HepG2 (cell line): ENCODE measurements around the gene G6PC3. TPM values are rescaled to one million over a fixed set of nuclear protein-coding genes. Genes with fewer than 3 reads are reported as not detected.

Experiments used
- FOXP1 ChIP-seq, 2 experiments: fragments of 450-650 bp in 1 of 2; IDR thresholded peaks; 2 replicates each; pipeline ENCODE4 v1.6.1; 2017 to 2018; ENCODE audit warnings: antibody characterized with exemption in 1 of 2
- HOXD1 ChIP-seq: sonication (generic); formaldehyde crosslinking; IDR thresholded peaks from 2 replicates; pipeline ENCODE4 v1.5.0; 2020; ENCODE audit warnings: missing genetic modification reagents
- MAF1 ChIP-seq: sonication (generic); formaldehyde crosslinking; IDR thresholded peaks from 2 replicates; pipeline ENCODE4 v1.5.0; 2020; ENCODE audit warnings: missing genetic modification reagents, borderline replicate concordance
- MTA3 ChIP-seq: sonication (generic); formaldehyde crosslinking; IDR thresholded peaks from 2 replicates; pipeline ENCODE4 v1.4.0; 2020; ENCODE audit warnings: missing genetic modification reagents
- NAIF1 ChIP-seq: sonication (generic); formaldehyde crosslinking; IDR thresholded peaks from 2 replicates; pipeline ENCODE4 v1.5.0; 2020; ENCODE audit warnings: mild to moderate bottlenecking, missing genetic modification reagents, borderline replicate concordance
- SMARCC2 ChIP-seq: fragments of 450-650 bp; IDR thresholded peaks from 2 replicates; pipeline ENCODE4 v1.6.1; 2017; ENCODE audit warnings: antibody characterized with exemption, mild to moderate bottlenecking
- SP5 ChIP-seq: IDR thresholded peaks from 2 replicates; pipeline ENCODE4 v1.6.1; 2016; ENCODE audit warnings: low read depth, borderline replicate concordance
- ZNF496 ChIP-seq: sonication (generic); formaldehyde crosslinking; IDR thresholded peaks from 2 replicates; pipeline ENCODE4 v1.8.1; 2023; ENCODE audit warnings: mild to moderate bottlenecking, moderate library complexity, missing genetic modification reagents; ENCODE audit not compliant: insufficient replicate concordance
- polyA plus RNA-seq, 8 experiments: library from polyadenylated mRNA; depleted of rRNA in 3 of 8; stranded (reverse) in 7 of 8; unstranded in 1 of 8; fragments of >200 nt; fragmentation: Illumina TruSeq in 4 of 8; extraction: Trizol in 4 of 8; gene quantifications; 2 replicates each; pipeline versions ENCODE4 v1.2.1 to v1.2.3, GENCODE V29; 2011 to 2016; ENCODE audit warnings: low read depth in 4 of 8, missing spikeins in 1 of 8, mixed read lengths in 1 of 8; ENCODE audit not compliant: insufficient read depth in 1 of 8
- total RNA-seq, 5 experiments: library from RNA; depleted of rRNA; stranded (reverse); fragments of >200 nt; fragmentation: Illumina TruSeq; extraction: Trizol; gene quantifications; 2 replicates each; pipeline ENCODE4 v1.2.3, GENCODE V29; 2016; ENCODE audit warnings: low read depth in 1 of 5
- TF ChIP-seq, protein P1 (sequence below): sonication (generic); formaldehyde crosslinking; IDR thresholded peaks from 2 replicates; pipeline ENCODE4 v1.5.0; 2020; ENCODE audit warnings: mild to moderate bottlenecking, missing genetic modification reagents, borderline replicate concordance
- TF ChIP-seq, protein P2 (sequence below): sonication (generic); formaldehyde crosslinking; IDR thresholded peaks from 2 replicates; pipeline ENCODE4 v1.4.0; 2020; ENCODE audit warnings: missing genetic modification reagents
- TF ChIP-seq, protein P3 (sequence below): sonication (generic); formaldehyde crosslinking; IDR thresholded peaks from 2 replicates; pipeline ENCODE4 v1.4.0; 2020; ENCODE audit warnings: missing genetic modification reagents
- TF ChIP-seq, protein P4 (sequence below): fragments of 450-650 bp; IDR thresholded peaks from 2 replicates; pipeline ENCODE4 v1.6.1; 2016
- TF ChIP-seq, protein P5 (sequence below): sonication (generic); formaldehyde crosslinking; IDR thresholded peaks from 2 replicates; pipeline ENCODE4 v1.5.1; 2020; ENCODE audit warnings: missing genetic modification reagents, mild to moderate bottlenecking, borderline replicate concordance

The G6PC3 gene
- total and polyA plus RNA-seq, 2 of the 13 experiments (the other 11 are each of a cell fraction or from before 2014, with no cell fraction given) = 38.5 to 75.8 TPM

DNA sequence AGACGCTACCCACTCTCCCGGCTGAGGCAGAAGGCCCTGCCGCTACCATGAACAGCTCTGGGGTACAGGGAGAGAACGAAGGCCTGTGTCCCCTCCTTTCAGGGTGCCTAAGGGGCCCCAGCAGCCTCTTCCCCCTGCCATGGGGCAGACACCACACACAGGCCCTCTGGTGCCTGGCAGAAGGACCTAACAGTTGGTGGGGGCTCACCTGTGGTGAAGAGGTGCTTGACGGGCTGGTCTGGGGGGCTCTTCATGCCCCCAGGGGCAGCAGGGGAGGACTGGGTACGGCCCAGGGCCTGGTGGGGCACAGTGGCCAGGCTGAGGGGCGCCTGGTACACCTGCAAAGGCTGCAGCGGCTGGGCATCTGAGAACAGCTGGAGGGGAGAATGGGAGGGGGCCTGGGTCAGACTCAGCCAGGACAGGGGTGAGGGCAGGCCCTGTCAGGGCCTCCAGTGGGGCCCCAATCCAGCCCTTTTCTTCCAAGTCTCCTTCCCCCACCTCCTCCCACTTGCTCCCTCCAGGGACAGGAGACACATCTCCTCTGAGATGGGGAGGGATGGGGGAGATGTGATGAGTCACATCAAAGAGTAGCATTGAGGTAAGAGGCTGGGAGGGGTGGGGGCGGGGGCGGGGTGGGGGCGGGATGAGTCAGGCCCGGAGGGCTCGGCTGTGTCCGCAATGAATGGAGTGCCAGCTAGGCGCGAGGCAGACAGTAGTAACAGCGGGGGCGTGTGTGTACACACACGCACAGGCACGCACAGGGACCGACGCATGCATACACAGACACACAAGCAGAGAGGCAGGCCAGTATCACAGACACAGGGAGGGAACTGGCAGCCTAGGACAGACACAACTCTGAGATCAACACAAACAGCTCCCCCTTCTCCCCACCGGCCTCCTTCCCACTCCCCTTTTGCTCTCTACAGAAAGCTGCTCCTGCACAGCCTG, 16.1 kb downstream of the G6PC3 start (continued):
- TF ChIP-seq, protein P1, sequence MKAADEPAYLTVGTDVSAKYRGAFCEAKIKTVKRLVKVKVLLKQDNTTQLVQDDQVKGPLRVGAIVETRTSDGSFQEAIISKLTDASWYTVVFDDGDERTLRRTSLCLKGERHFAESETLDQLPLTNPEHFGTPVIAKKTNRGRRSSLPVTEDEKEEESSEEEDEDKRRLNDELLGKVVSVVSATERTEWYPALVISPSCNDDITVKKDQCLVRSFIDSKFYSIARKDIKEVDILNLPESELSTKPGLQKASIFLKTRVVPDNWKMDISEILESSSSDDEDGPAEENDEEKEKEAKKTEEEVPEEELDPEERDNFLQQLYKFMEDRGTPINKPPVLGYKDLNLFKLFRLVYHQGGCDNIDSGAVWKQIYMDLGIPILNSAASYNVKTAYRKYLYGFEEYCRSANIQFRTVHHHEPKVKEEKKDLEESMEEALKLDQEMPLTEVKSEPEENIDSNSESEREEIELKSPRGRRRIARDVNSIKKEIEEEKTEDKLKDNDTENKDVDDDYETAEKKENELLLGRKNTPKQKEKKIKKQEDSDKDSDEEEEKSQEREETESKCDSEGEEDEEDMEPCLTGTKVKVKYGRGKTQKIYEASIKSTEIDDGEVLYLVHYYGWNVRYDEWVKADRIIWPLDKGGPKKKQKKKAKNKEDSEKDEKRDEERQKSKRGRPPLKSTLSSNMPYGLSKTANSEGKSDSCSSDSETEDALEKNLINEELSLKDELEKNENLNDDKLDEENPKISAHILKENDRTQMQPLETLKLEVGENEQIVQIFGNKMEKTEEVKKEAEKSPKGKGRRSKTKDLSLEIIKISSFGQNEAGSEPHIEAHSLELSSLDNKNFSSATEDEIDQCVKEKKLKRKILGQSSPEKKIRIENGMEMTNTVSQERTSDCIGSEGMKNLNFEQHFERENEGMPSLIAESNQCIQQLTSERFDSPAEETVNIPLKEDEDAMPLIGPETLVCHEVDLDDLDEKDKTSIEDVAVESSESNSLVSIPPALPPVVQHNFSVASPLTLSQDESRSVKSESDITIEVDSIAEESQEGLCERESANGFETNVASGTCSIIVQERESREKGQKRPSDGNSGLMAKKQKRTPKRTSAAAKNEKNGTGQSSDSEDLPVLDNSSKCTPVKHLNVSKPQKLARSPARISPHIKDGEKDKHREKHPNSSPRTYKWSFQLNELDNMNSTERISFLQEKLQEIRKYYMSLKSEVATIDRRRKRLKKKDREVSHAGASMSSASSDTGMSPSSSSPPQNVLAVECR = 0 out of 2 replicates have a peak, but pooled peaks have one; percentile 38
- TF ChIP-seq SP5 (CRISPR knock-in tag) = peak; percentile 53; the same call in 1 of the 2 replicates
- TF ChIP-seq, protein P2, sequence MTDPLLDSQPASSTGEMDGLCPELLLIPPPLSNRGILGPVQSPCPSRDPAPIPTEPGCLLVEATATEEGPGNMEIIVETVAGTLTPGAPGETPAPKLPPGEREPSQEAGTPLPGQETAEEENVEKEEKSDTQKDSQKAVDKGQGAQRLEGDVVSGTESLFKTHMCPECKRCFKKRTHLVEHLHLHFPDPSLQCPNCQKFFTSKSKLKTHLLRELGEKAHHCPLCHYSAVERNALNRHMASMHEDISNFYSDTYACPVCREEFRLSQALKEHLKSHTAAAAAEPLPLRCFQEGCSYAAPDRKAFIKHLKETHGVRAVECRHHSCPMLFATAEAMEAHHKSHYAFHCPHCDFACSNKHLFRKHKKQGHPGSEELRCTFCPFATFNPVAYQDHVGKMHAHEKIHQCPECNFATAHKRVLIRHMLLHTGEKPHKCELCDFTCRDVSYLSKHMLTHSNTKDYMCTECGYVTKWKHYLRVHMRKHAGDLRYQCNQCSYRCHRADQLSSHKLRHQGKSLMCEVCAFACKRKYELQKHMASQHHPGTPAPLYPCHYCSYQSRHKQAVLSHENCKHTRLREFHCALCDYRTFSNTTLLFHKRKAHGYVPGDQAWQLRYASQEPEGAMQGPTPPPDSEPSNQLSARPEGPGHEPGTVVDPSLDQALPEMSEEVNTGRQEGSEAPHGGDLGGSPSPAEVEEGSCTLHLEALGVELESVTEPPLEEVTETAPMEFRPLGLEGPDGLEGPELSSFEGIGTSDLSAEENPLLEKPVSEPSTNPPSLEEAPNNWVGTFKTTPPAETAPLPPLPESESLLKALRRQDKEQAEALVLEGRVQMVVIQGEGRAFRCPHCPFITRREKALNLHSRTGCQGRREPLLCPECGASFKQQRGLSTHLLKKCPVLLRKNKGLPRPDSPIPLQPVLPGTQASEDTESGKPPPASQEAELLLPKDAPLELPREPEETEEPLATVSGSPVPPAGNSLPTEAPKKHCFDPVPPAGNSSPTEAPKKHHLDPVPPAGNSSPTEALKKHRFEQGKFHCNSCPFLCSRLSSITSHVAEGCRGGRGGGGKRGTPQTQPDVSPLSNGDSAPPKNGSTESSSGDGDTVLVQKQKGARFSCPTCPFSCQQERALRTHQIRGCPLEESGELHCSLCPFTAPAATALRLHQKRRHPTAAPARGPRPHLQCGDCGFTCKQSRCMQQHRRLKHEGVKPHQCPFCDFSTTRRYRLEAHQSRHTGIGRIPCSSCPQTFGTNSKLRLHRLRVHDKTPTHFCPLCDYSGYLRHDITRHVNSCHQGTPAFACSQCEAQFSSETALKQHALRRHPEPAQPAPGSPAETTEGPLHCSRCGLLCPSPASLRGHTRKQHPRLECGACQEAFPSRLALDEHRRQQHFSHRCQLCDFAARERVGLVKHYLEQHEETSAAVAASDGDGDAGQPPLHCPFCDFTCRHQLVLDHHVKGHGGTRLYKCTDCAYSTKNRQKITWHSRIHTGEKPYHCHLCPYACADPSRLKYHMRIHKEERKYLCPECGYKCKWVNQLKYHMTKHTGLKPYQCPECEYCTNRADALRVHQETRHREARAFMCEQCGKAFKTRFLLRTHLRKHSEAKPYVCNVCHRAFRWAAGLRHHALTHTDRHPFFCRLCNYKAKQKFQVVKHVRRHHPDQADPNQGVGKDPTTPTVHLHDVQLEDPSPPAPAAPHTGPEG (CRISPR knock-in tag) = no peak
- no peak for TF ChIP-seq NAIF1
- TF ChIP-seq, protein P3, sequence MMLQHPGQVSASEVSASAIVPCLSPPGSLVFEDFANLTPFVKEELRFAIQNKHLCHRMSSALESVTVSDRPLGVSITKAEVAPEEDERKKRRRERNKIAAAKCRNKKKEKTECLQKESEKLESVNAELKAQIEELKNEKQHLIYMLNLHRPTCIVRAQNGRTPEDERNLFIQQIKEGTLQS (CRISPR knock-in tag) = peak; percentile 62; the same call in 1 of the 2 replicates
- no peak for TF ChIP-seq MTA3 (CRISPR knock-in tag)
- TF ChIP-seq FOXP1 (IDR thresholded peaks at IDR 0.05) = no peak
- peak; percentile 51; the same call in 1 of the 2 replicates for TF ChIP-seq FOXP1 (CRISPR knock-in tag; IDR thresholded peaks at IDR 0.05)
- TF ChIP-seq SMARCC2 = no peak
- no peak for TF ChIP-seq ZNF496 (CRISPR knock-in tag)
- TF ChIP-seq, protein P4, sequence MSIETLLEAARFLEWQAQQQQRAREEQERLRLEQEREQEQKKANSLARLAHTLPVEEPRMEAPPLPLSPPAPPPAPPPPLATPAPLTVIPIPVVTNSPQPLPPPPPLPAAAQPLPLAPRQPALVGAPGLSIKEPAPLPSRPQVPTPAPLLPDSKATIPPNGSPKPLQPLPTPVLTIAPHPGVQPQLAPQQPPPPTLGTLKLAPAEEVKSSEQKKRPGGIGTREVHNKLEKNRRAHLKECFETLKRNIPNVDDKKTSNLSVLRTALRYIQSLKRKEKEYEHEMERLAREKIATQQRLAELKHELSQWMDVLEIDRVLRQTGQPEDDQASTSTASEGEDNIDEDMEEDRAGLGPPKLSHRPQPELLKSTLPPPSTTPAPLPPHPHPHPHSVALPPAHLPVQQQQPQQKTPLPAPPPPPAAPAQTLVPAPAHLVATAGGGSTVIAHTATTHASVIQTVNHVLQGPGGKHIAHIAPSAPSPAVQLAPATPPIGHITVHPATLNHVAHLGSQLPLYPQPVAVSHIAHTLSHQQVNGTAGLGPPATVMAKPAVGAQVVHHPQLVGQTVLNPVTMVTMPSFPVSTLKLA = peak; percentile 36; the same call in 1 of the 2 replicates
- TF ChIP-seq HOXD1 (CRISPR knock-in tag) = no peak
- TF ChIP-seq MAF1 = no peak
- TF ChIP-seq, protein P5, sequence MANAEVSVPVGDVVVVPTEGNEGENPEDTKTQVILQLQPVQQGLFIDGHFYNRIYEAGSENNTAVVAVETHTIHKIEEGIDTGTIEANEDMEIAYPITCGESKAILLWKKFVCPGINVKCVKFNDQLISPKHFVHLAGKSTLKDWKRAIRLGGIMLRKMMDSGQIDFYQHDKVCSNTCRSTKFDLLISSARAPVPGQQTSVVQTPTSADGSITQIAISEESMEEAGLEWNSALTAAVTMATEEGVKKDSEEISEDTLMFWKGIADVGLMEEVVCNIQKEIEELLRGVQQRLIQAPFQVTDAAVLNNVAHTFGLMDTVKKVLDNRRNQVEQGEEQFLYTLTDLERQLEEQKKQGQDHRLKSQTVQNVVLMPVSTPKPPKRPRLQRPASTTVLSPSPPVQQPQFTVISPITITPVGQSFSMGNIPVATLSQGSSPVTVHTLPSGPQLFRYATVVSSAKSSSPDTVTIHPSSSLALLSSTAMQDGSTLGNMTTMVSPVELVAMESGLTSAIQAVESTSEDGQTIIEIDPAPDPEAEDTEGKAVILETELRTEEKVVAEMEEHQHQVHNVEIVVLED (CRISPR knock-in tag) = no peak
